Endothelial cell of umbilical vein (primary cell): Measurements from ENCODE around the gene HOXA11. TPM values are rescaled to one million over a fixed set of nuclear protein-coding genes. Genes with fewer than 3 reads are reported as not detected.

ENCODE experiments used
- BruUV-seq: library from RNA; stranded (reverse); fragments of 400-500 nt; replicated peaks from 2 replicates; lab custom pipeline; 2021; lab: Mats Ljungman, UMichigan
- CTCF ChIA-PET: fragments of 300-600, 350-600 bp; sonication (Branson Sonifier 250); formaldehyde crosslinking; loops from one replicate; lab custom pipeline; 2021; ENCODE audit warnings: antibody characterized with exemption, inconsistent platforms; lab: Charles Lee
- POLR2A ChIA-PET: fragments of 300-600, 350-600 bp; sonication (Branson Sonifier 250); formaldehyde crosslinking; loops from one replicate; lab custom pipeline; 2021; ENCODE audit warnings: antibody characterized with exemption, inconsistent platforms; lab: Charles Lee
- DNase-seq: peaks from one replicate; pipeline ENCODE4 v3.0.0-alpha.2; 2011; ENCODE audit warnings: low read depth, low spot score
- FAIRE-seq: peaks from 2 replicates; lab custom pipeline; 2011; peaks lifted over from hg19 to GRCh38; lab: Jason Lieb, UNC
- H2AFZ ChIP-seq: 2 replicates; pipeline ENCODE4 v1.6.0; 2012; ENCODE audit warnings: low read depth, low read length, control low read depth, inconsistent platforms
- H3K27ac ChIP-seq: 2 replicates; pipeline ENCODE4 v1.5.1; 2011; ENCODE audit warnings: low read depth, mild to moderate bottlenecking, control low read depth, low read length, moderate library complexity; ENCODE audit not compliant: insufficient read depth
- H3K27me3 ChIP-seq, 2 experiments: 2 replicates each; pipeline versions ENCODE4 v1.6.0 to v1.6.1; 2011; ENCODE audit warnings: low read length in 2 of 2, mixed read lengths in 1 of 2; ENCODE audit not compliant: control insufficient read depth in 2 of 2, insufficient read depth in 2 of 2
- H3K36me3 ChIP-seq, 2 experiments: 2 replicates in 1 of 2; 3 replicates in 1 of 2; pipeline ENCODE4 v1.5.1; 2011; ENCODE audit warnings: low read length in 2 of 2, mild to moderate bottlenecking in 1 of 2, moderate library complexity in 1 of 2; ENCODE audit not compliant: control insufficient read depth in 2 of 2, insufficient read depth in 2 of 2; ENCODE audit errors: extremely low read depth in 1 of 2
- H3K4me1 ChIP-seq: 3 replicates; pipeline ENCODE4 v1.5.1; 2011; ENCODE audit warnings: mild to moderate bottlenecking, low read length; ENCODE audit not compliant: control insufficient read depth, insufficient read depth; ENCODE audit errors: extremely low read depth
- H3K4me2 ChIP-seq: 2 replicates; pipeline ENCODE4 v1.6.1; 2011; ENCODE audit warnings: low read length, control low read depth, mixed read lengths; ENCODE audit not compliant: insufficient read depth
- H3K4me3 ChIP-seq, 3 experiments: fragments of 200-600 bp in 1 of 3; sonication (generic), shearing (Covaris generic) in 1 of 3; replicated peaks in 1 of 3; 2 replicates each; pipeline ENCODE4 v1.5.1; 2011 to 2016; ENCODE audit warnings: control low read depth in 3 of 3, low read length in 3 of 3, mild to moderate bottlenecking in 2 of 3, inconsistent platforms in 1 of 3, low read depth in 1 of 3, moderate library complexity in 1 of 3; ENCODE audit not compliant: insufficient read depth in 1 of 3
- H3K79me2 ChIP-seq: 2 replicates; pipeline ENCODE4 v1.6.0; 2012; ENCODE audit warnings: low read length, inconsistent platforms; ENCODE audit not compliant: control insufficient read depth, insufficient read depth
- H3K9ac ChIP-seq: replicated peaks from 2 replicates; pipeline ENCODE3; 2011; ENCODE audit warnings: low read length, control low read depth; ENCODE audit not compliant: insufficient read depth; ENCODE audit errors: extremely low read depth
- H3K9me1 ChIP-seq: replicated peaks from 3 replicates; pipeline ENCODE4 v1.6.0; 2011; ENCODE audit warnings: mild to moderate bottlenecking, low read length; ENCODE audit not compliant: control insufficient read depth, insufficient read depth; ENCODE audit errors: extremely low read depth
- H3K9me3 ChIP-seq: replicated peaks from 2 replicates; pipeline ENCODE4 v1.5.1; 2012; ENCODE audit warnings: low read length, inconsistent platforms; ENCODE audit not compliant: control insufficient read depth, insufficient read depth
- H4K20me1 ChIP-seq: replicated peaks from 2 replicates; pipeline ENCODE3; 2011; ENCODE audit warnings: mild to moderate bottlenecking, low read length; ENCODE audit not compliant: control insufficient read depth, insufficient read depth; ENCODE audit errors: extremely low read depth
- EZH2 ChIP-seq: IDR thresholded peaks from 2 replicates; pipeline ENCODE4 v1.6.1; 2012; ENCODE audit warnings: borderline replicate concordance, low read depth, mild to moderate bottlenecking, moderate library complexity, low read length, inconsistent platforms; ENCODE audit not compliant: severe bottlenecking
- FOS ChIP-seq: IDR thresholded peaks from 2 replicates; pipeline ENCODE4 v1.6.1; 2011; ENCODE audit warnings: mild to moderate bottlenecking, low read length, moderate library complexity, borderline replicate concordance; ENCODE audit not compliant: insufficient read depth
- GATA2 ChIP-seq: IDR thresholded peaks from 2 replicates; pipeline ENCODE4 v1.7.0; 2011; ENCODE audit warnings: low read depth, mild to moderate bottlenecking, moderate library complexity, mixed read lengths, low read length; ENCODE audit not compliant: insufficient read length, insufficient read depth
- JUN ChIP-seq: IDR thresholded peaks from 2 replicates; pipeline ENCODE4 v1.6.1; 2011; ENCODE audit warnings: borderline replicate concordance, low read depth; ENCODE audit not compliant: insufficient read length, insufficient read depth
- MYC ChIP-seq: IDR thresholded peaks from one replicate; pipeline ENCODE4 v1.6.1; 2011; ENCODE audit warnings: mild to moderate bottlenecking, low read depth, low read length
- POLR2A ChIP-seq: IDR thresholded peaks from 2 replicates; pipeline ENCODE4 v1.6.1; 2012; ENCODE audit warnings: low read depth, mild to moderate bottlenecking, control low read depth, low read length
- POLR2AphosphoS5 ChIP-seq: IDR thresholded peaks from 2 replicates; pipeline ENCODE4 v1.6.1; 2012; ENCODE audit warnings: low read depth, mild to moderate bottlenecking, control low read depth, low read length, moderate library complexity; ENCODE audit not compliant: insufficient read depth
- dilution Hi-C: fragments of 300-500 bp; cut with MboI; formaldehyde crosslinking; loops from one replicate; pipeline ENCODE4 v1.15.0; 2019; ENCODE audit warnings: low sequenced_read_pairs; ENCODE audit not compliant: extremely low pct_ligation_motif_present
- intact Hi-C: fragments of 100-400 bp; cut with micrococcal nuclease; formaldehyde crosslinking; loops from one replicate; pipeline ENCODE4 v1.10.0; 2022
- polyA plus RNA-seq, 4 experiments: library from polyadenylated mRNA; depleted of rRNA in 3 of 4; stranded (reverse) in 3 of 4; unstranded in 1 of 4; fragments of >200 nt; gene quantifications; 2 replicates each; pipeline versions ENCODE4 v1.2.1 to v1.2.3, GENCODE V29; 2011 to 2012; ENCODE audit warnings: missing spikeins in 1 of 4
- total RNA-seq: library from RNA; stranded (reverse); gene quantifications from 2 replicates; pipeline ENCODE4 v1.2.3, GENCODE V29; 2021
- TF ChIP-seq, protein P1 (sequence below), 2 donors: IDR thresholded peaks; 1 replicate in 1 of 2; 2 replicates in 1 of 2; pipeline ENCODE4 v1.5.1; 2011; ENCODE audit warnings: low read length in 2 of 2, mild to moderate bottlenecking in 2 of 2, moderate library complexity in 2 of 2, control low read depth in 1 of 2, inconsistent platforms in 1 of 2, low read depth in 1 of 2; ENCODE audit not compliant: insufficient read depth in 1 of 2; ENCODE audit errors: extremely low read depth in 1 of 2
- TF ChIP-seq, protein P2 (sequence below): IDR thresholded peaks from 2 replicates; pipeline ENCODE4 v1.6.1; 2011; ENCODE audit not compliant: insufficient read depth, insufficient read length

Gene HOXA11
- total and polyA plus RNA-seq, 2 donors (not counting 3 experiments of a cell fraction or from before 2014, with no cell fraction given), result 10.4 to 16.7 TPM

DNA sequence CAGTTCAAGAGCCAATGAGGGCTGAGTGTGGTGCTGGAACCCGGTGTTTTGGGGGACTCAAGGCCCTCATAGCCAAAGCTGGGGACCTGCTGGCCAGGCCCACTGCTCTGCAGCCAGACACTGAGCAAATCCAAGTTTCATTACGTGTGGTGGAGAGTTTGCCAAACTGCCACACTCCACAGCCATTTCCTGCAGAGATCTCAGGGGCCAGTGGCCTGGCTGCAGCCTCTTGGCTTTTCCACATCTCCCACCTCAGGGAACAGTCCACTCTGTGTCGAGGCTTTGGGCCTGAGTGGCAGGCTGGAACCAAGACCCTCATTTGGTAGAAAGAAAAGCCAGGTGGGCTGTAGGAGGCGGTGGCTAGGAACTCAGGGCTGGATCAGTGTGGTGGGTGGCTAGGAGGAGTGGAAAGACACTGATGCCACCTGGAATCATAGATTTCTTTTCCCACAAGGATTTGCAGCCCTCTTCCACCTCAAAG, 3.2 kb downstream of the HOXA11 start:
- intact Hi-C loops, result no loop called here
- Histone ChIP-seq H3K9me3 (no peaks in the 10 kb centered on the region), H3K36me3 (no peaks in the 10 kb centered on the region), H3K4me3 (no peak overlapping the region), H3K9me1 (no peaks in the 10 kb centered on the region), H3K4me1 (peaks cover 62% of the 10 kb centered on the region), H3K27ac (no peak overlapping the region), H3K27me3 (no peaks in the 10 kb centered on the region), H2AFZ (no peak overlapping the region), H3K79me2 (peaks cover 90% of the 10 kb centered on the region), H3K4me2 (peak overlapping the region; percentile 9), H4K20me1 (no peaks in the 10 kb centered on the region), H3K9ac (no peak overlapping the region)
- DNase-seq (no peak), FAIRE-seq (peak; percentile 31)
- dilution Hi-C loops, result no loop called here
- TF ChIP-seq, protein P1, sequence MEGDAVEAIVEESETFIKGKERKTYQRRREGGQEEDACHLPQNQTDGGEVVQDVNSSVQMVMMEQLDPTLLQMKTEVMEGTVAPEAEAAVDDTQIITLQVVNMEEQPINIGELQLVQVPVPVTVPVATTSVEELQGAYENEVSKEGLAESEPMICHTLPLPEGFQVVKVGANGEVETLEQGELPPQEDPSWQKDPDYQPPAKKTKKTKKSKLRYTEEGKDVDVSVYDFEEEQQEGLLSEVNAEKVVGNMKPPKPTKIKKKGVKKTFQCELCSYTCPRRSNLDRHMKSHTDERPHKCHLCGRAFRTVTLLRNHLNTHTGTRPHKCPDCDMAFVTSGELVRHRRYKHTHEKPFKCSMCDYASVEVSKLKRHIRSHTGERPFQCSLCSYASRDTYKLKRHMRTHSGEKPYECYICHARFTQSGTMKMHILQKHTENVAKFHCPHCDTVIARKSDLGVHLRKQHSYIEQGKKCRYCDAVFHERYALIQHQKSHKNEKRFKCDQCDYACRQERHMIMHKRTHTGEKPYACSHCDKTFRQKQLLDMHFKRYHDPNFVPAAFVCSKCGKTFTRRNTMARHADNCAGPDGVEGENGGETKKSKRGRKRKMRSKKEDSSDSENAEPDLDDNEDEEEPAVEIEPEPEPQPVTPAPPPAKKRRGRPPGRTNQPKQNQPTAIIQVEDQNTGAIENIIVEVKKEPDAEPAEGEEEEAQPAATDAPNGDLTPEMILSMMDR (IDR thresholded peaks at IDR 0.05; ENCODE audit: extremely low read depth in 1 of 2, insufficient read depth in 1 of 2, low read depth in 1 of 2, low read length in 2 of 2), result no peak
- no peak for TF ChIP-seq MYC
- no peak for TF ChIP-seq JUN
- no peak for TF ChIP-seq GATA2
- no peak for TF ChIP-seq POLR2AphosphoS5
- no peak for TF ChIP-seq POLR2A
- TF ChIP-seq FOS, result no peak
- TF ChIP-seq, protein P2, sequence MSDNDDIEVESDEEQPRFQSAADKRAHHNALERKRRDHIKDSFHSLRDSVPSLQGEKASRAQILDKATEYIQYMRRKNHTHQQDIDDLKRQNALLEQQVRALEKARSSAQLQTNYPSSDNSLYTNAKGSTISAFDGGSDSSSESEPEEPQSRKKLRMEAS, result no peak
- no peak for TF ChIP-seq EZH2
- BruUV-seq, result no TSS peak
- CTCF ChIA-PET, result interaction anchor here (0.7 to 6.0 kb wide), 4 partner anchors 8 to 593 kb away, joined by 3 to 49 read pairs (median 4); partner anchors contain the start of gene HOXA10
- POLR2A ChIA-PET, result no interaction called here
